Measurements from ENCODE around the gene CPN1. TPM values are rescaled to one million over a fixed set of nuclear protein-coding genes. Genes with fewer than 3 reads are reported as not detected.

Gene CPN1
- total and polyA plus RNA-seq, 2 experiments from 2014 or later = not detected

- WGBS, 2 experiments (ENCODE audit: low coverage in 1 of 2, low lambda C conversion rate in 2 of 2, missing lambda C conversion rate in 2 of 2) = 53 to 59% methylated on average over 5 of the region's 5 CpGs
Observed at GRCh38 chr10:100104300-100104699, 22.6 kb upstream of the CPN1 start.

GRCh38 chr10:100103581-100103980, 21.9 kb upstream of the CPN1 start:
- Histone ChIP-seq H3K9me3 (ENCODE audit: low read depth) (no peaks in the 10 kb centered on the region), H3K36me3 (ENCODE audit: low read depth) (no peaks in the 10 kb centered on the region), H3K4me1 (ENCODE audit: insufficient read depth) (0 out of 2 replicates have a peak, but pooled peaks cover 6% of the 10 kb centered on the region), H3K27me3 (replicated peaks; ENCODE audit: insufficient read depth) (peaks cover 9% of the 10 kb centered on the region), H3K4me2 (ENCODE audit: unreplicated experiment) (no peak overlapping the region), H3K79me2 (ENCODE audit: insufficient read depth) (no peaks in the 10 kb centered on the region), H3K9me2 (ENCODE audit: insufficient read depth) (no peaks in the 10 kb centered on the region), H3K4me3 (no peak overlapping the region), H4K20me1 (ENCODE audit: insufficient read depth) (no peaks in the 10 kb centered on the region), H3K9ac (no peak overlapping the region), H3K27ac (no peak overlapping the region), H3F3A (ENCODE audit: insufficient read depth) (no peaks in the 10 kb centered on the region), H2AFZ (no peak overlapping the region)
- in situ Hi-C loops (cut with MboI) = no loop called here
- no peak for DNase-seq
- WGBS, 2 experiments (ENCODE audit: low coverage in 1 of 2, low lambda C conversion rate in 2 of 2, missing lambda C conversion rate in 2 of 2) = 66 to 68% methylated on average over 5 of the region's 5 CpGs
- TF ChIP-seq EZH2phosphoT487 (IDR thresholded peaks at IDR 0.05; ENCODE audit: insufficient read depth, low read depth) (no peak), EZH2 (IDR thresholded peaks at IDR 0.05; ENCODE audit: insufficient read depth, poor library complexity, severe bottlenecking) (no peak)

More at GRCh38 chr10:100104300-100104699, 22.6 kb upstream of the CPN1 start:
- no peaks in the 10 kb centered on the region for H3K79me2 ChIP-seq (ENCODE audit: insufficient read depth)
- H3K9me2 ChIP-seq (ENCODE audit: insufficient read depth) = no peaks in the 10 kb centered on the region
- H2AFZ ChIP-seq = no peak overlapping the region
- H3K4me1 ChIP-seq (ENCODE audit: insufficient read depth) = 0 out of 2 replicates have a peak, but pooled peaks cover 6% of the 10 kb centered on the region
- no peak overlapping the region for H3K4me3 ChIP-seq
- no peaks in the 10 kb centered on the region for H4K20me1 ChIP-seq (ENCODE audit: insufficient read depth)
- H3K4me2 ChIP-seq (ENCODE audit: unreplicated experiment) = no peak overlapping the region
- in situ Hi-C loops (cut with MboI) = no loop called here
- no peak for DNase-seq
- no peaks in the 10 kb centered on the region for H3K9me3 ChIP-seq (ENCODE audit: low read depth)
- no peak overlapping the region for H3K27ac ChIP-seq
- H3K9ac ChIP-seq = no peak overlapping the region
- no peaks in the 10 kb centered on the region for H3F3A ChIP-seq (ENCODE audit: insufficient read depth)
- no peaks in the 10 kb centered on the region for H3K36me3 ChIP-seq (ENCODE audit: low read depth)
- H3K27me3 ChIP-seq (replicated peaks; ENCODE audit: insufficient read depth) = peaks cover 9% of the 10 kb centered on the region
- no peak for TF ChIP-seq EZH2 (IDR thresholded peaks at IDR 0.05; ENCODE audit: insufficient read depth, poor library complexity, severe bottlenecking)
- no peak for TF ChIP-seq EZH2phosphoT487 (IDR thresholded peaks at IDR 0.05; ENCODE audit: insufficient read depth, low read depth)

DNA sequence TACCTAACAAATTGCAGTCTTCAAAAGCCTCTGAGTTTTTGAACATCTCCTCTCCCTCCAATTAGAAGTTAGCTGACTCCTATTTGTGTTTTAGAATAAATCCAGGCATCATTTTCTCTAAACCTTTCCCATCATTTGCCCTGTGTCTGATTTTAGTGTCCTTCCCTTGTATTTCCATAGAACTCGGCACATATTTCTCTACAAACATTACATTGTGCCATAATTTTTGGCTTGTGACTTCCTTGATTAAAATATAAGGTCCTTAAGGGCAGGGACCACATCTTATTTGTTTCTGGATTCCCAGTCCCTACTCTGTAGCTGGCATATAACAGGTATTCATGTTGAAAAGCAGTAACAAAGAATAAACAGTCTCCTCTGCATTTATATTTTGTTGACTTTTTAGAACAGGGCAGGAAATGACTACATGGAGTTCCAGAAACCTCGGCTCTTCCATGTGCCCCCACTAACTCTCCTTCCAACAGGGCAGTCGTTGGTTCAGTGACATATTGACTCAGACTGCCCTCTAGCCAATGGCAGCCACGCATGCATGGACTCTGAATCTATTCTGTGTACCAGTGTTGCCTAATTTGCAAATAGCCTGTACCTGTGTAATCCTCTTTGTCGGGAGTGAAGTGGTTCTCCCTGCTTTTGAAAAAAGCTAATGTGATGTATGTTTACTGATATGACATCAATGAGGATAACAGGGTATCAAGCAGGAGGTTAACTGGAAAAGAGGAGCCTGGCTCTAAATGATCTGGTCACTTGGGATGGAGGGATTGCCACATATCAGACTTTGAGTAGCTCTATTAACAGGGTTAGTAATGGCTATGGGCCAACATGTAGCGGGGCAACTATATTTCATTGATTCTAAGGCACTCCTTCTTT, 19.8 kb upstream of the CPN1 start:
- no peaks in the 10 kb centered on the region for H3K79me2 ChIP-seq (ENCODE audit: insufficient read depth)
- H3K9me2 ChIP-seq (ENCODE audit: insufficient read depth) = no peaks in the 10 kb centered on the region
- H3K9me3 ChIP-seq (ENCODE audit: low read depth) = no peaks in the 10 kb centered on the region
- no peak overlapping the region for H3K27ac ChIP-seq
- H3K36me3 ChIP-seq (ENCODE audit: low read depth) = no peaks in the 10 kb centered on the region
- no peaks in the 10 kb centered on the region; the same call in 1 of the 2 replicates for H3K27me3 ChIP-seq (replicated peaks; ENCODE audit: insufficient read depth)
- H3K9ac ChIP-seq = no peak overlapping the region
- peak overlapping the region; percentile 47; the same call in 1 of the 2 replicates for H2AFZ ChIP-seq
- H3K4me1 ChIP-seq (ENCODE audit: insufficient read depth) = 0 out of 2 replicates have a peak, but pooled peaks cover 6% of the 10 kb centered on the region
- TF ChIP-seq EZH2 (IDR thresholded peaks at IDR 0.05; ENCODE audit: insufficient read depth, poor library complexity, severe bottlenecking) = no peak
- peak; percentile 46 for DNase-seq
- no peaks in the 10 kb centered on the region for H4K20me1 ChIP-seq (ENCODE audit: insufficient read depth)
- in situ Hi-C loops (cut with MboI) = no loop called here
- WGBS, 2 experiments (ENCODE audit: low coverage in 1 of 2, low lambda C conversion rate in 2 of 2, missing lambda C conversion rate in 2 of 2) = 21 to 26% methylated on average over 6 of the region's 6 CpGs
- H3F3A ChIP-seq (ENCODE audit: insufficient read depth) = no peaks in the 10 kb centered on the region
- H3K4me3 ChIP-seq = no peak overlapping the region
- H3K4me2 ChIP-seq (ENCODE audit: unreplicated experiment) = no peak overlapping the region

GRCh38 chr10:100100651-100101184, 19.0 kb upstream of the CPN1 start:
- H3K36me3 ChIP-seq (ENCODE audit: low read depth) = no peaks in the 10 kb centered on the region
- no peaks in the 10 kb centered on the region for H3K9me2 ChIP-seq (ENCODE audit: insufficient read depth)
- no peak overlapping the region for H3K4me2 ChIP-seq (ENCODE audit: unreplicated experiment)
- H3K79me2 ChIP-seq (ENCODE audit: insufficient read depth) = no peaks in the 10 kb centered on the region
- in situ Hi-C loops (cut with MboI) = no loop called here
- 72 to 74% methylated on average over 6 of the region's 6 CpGs for WGBS, 2 experiments (ENCODE audit: low coverage in 1 of 2, low lambda C conversion rate in 2 of 2, missing lambda C conversion rate in 2 of 2)
- H3K9me3 ChIP-seq (ENCODE audit: low read depth) = no peaks in the 10 kb centered on the region
- no peak overlapping the region for H3K9ac ChIP-seq
- H3K4me1 ChIP-seq (ENCODE audit: insufficient read depth) = 0 out of 2 replicates have a peak, but pooled peaks cover 6% of the 10 kb centered on the region
- H3K4me3 ChIP-seq = no peak overlapping the region
- H4K20me1 ChIP-seq (ENCODE audit: insufficient read depth) = no peaks in the 10 kb centered on the region
- H3K27me3 ChIP-seq (replicated peaks; ENCODE audit: insufficient read depth) = peaks cover 2% of the 10 kb centered on the region; the same call in 1 of the 2 replicates
- peak overlapping the region; percentile 47; the same call in 1 of the 2 replicates for H2AFZ ChIP-seq
- no peak overlapping the region for H3K27ac ChIP-seq
- DNase-seq = peak; percentile 38
- H3F3A ChIP-seq (ENCODE audit: insufficient read depth) = no peaks in the 10 kb centered on the region
- TF ChIP-seq EZH2 (IDR thresholded peaks at IDR 0.05; ENCODE audit: insufficient read depth, poor library complexity, severe bottlenecking) (no peak), EZH2phosphoT487 (IDR thresholded peaks at IDR 0.05; ENCODE audit: insufficient read depth, low read depth) (no peak)
